ENCODE measurements around the gene GNL3. TPM values are rescaled to one million over a fixed set of nuclear protein-coding genes. Genes with fewer than 3 reads are reported as not detected.

The GNL3 gene
- polyA plus RNA-seq, 1 experiment, result 30.6 TPM

DNA sequence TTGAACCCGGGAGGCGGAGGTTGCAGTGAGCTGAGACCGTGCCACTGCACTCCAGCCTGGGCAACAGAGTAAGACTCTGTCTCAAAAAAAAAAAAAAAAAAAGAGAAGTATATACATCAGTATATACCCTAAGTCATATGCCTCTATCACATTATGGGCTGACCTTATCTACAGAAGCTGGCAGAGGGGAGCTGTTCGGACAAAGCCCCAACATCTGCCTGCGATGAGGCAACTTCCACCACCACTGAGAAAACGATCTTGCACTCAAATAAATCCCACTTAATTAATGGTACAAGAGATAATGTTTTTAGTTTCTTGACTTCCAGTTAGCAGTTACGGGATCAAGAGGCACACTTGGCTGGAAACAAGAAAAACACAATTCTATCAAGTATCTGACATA lies 17.5 kb downstream of the GNL3 start:
- Histone ChIP-seq H3K36me3 (ENCODE audit: control insufficient read depth, insufficient read depth, low read length) (peaks cover 3% of the 10 kb centered on the region), H3K27me3 (ENCODE audit: control insufficient read depth, insufficient read depth, low read length) (no peaks in the 10 kb centered on the region), H3K4me3 (ENCODE audit: low read depth, low read length) (no peak overlapping the region)
- ChIA-PET POLR2A (no interaction called here), CTCF (no interaction called here)
- TF ChIP-seq CTCF (IDR thresholded peaks at IDR 0.05; ENCODE audit: insufficient read depth, low read depth, low read length), result no peak
- no peak for DNase-seq (ENCODE audit: low read depth)

DNA sequence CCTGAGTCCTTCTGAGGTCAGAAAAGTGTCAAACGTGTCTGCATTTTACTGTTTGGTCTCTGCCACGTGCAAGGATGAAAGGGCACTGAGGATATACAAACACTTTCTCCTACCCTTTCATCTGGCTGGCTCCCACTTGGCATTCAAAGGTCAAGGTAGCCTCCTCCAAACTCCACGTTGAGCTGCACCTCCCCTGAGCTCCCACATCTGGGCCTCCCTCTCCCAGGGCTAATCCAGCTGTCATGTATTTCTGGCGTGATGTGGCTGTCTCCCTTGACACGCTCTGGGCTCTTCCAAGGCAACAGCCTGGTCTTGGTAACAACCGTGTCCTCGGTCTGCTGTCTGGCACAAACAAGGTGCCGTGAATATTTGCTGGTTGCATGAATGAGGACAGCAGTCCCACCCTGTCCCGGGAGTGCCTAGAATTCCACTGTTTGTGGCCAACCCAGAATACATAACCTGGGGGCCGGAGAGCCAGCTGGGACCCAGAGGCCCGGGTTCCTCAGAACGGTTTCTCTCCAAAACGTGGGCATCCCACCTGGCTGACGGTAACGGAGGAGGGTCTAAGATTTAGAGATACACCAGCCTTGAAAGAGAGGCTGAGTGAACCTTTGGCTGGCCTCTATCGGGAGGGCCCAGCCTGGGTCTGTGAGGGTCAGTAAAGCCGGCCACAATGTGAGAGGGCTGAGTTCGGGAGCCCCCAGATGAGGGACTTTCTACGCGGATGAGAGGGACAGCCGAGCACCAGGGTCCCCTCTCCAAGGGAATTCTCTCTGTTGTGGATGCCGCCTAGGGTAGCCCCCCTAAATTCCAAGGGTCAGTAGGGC lies 19.0 kb downstream of the GNL3 start:
- POLR2A ChIA-PET, result no interaction called here
- TF ChIP-seq CTCF (IDR thresholded peaks at IDR 0.05; ENCODE audit: insufficient read depth, low read depth, low read length), result no peak

GRCh38 chr3:52705438-52705687 lies 19.5 kb downstream of the GNL3 start:
- ChIA-PET CTCF (interaction anchor here (1.9 kb wide), 1 partner anchor 13 kb away, joined by 5 read pairs; no protein-coding TSS in a partner anchor), POLR2A (interaction anchor here (0.6 kb wide), 1 partner anchor 16 kb away, joined by 14 read pairs; no protein-coding TSS in a partner anchor)
- Histone ChIP-seq H3K27me3 (ENCODE audit: control insufficient read depth, insufficient read depth, low read length) (no peaks in the 10 kb centered on the region), H3K4me3 (ENCODE audit: low read depth, low read length) (peak overlapping the region; percentile 65), H3K36me3 (ENCODE audit: control insufficient read depth, insufficient read depth, low read length) (peaks cover 2% of the 10 kb centered on the region; the same call in 1 of the 2 replicates)
- no peak for TF ChIP-seq CTCF (IDR thresholded peaks at IDR 0.05; ENCODE audit: insufficient read depth, low read depth, low read length)
- DNase-seq (ENCODE audit: low read depth), result no peak

More for the DNA sequence above, 19.0 kb downstream of the GNL3 start:
- H3K36me3 ChIP-seq (ENCODE audit: control insufficient read depth, insufficient read depth, low read length), result peaks cover 4% of the 10 kb centered on the region
- DNase-seq (ENCODE audit: low read depth), result no peak
- peak overlapping the region; percentile 65 for H3K4me3 ChIP-seq (ENCODE audit: low read depth, low read length)
- no peaks in the 10 kb centered on the region for H3K27me3 ChIP-seq (ENCODE audit: control insufficient read depth, insufficient read depth, low read length)
- CTCF ChIA-PET, result interaction anchor here (1.9 kb wide), 1 partner anchor 12 kb away, joined by 5 read pairs; no protein-coding TSS in a partner anchor

DNA sequence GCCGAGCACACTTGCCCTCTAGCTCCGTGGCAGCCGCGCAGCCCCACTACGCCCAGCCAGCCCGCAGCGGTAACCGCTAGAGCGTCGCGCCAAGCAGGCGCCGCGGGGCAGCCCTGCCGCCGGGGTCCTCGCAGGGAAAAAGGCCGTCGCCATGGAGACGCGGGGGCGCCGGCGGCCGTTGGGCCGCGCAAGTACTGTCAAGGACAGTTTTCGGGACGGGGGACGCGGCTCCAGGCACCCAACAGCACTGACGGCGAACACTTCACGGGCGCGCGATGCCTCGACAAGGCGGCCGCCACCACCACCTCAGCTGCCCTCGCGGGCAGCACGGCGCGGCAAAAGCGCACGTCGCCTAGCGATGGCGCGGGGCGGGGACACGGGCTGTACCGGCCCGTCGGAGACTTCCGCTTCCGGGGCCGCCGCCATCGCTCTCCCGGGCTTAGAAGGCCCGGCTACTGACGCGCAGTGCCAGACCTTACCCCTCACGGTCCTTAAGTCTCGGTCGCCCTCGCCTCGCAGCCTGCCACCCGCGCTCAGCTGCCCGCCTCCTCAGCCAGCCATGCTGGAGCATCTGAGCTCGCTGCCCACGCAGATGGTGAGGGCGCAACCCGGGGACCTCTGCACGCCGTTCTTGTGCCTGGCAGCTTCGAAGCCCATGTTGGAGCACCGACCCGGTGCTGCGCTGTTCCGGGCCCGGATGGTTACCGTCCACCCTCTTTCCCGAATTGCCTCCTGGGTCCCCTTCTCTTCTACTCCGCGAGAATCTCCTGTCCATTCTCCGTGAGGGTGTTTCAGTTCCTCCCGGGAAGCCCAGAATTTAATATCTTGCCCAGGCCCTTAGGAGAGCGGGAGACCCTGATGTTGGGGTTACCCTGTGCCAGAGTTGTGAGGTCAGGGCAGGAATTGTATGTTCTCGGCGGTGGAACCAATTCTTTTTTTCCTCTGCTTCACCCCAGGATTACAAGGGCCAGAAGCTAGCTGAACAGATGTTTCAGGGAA lies 20.2 kb downstream of the GNL3 start, which contains the start of the genes GLT8D1 and SPCS1:
GLT8D1 (minus strand) TSS at position 104 of the 999 bp plus-strand sequence. CDS start 5,331 bp downstream, outside the sequence.
SPCS1 (plus strand) TSS at position 419 of the 999 bp plus-strand sequence; CDS start at position 560, 141 bp downstream.
- Histone ChIP-seq H3K27me3 (ENCODE audit: control insufficient read depth, insufficient read depth, low read length) (no peaks in the 10 kb centered on the region), H3K36me3 (ENCODE audit: control insufficient read depth, insufficient read depth, low read length) (peaks cover 2% of the 10 kb centered on the region; the same call in 1 of the 2 replicates), H3K4me3 (ENCODE audit: low read depth, low read length) (peak within 1 kb of the TSS; percentile 65)
- DNase-seq (ENCODE audit: low read depth), result no peak
- TF ChIP-seq CTCF (IDR thresholded peaks at IDR 0.05; ENCODE audit: insufficient read depth, low read depth, low read length), result no peak
- CTCF ChIA-PET, result interaction anchor here (1.2 to 1.9 kb wide), 2 partner anchors 9 to 13 kb away, joined by 3 to 5 read pairs; no protein-coding TSS in a partner anchor
- POLR2A ChIA-PET, result interaction anchor here (0.6 kb wide), 1 partner anchor 15 kb away, joined by 14 read pairs; no protein-coding TSS in a partner anchor

Data from BJ (cell line).